ENCODE results near the gene PPP1R3D. TPM values are rescaled to one million over a fixed set of nuclear protein-coding genes. Genes with fewer than 3 reads are reported as not detected.
A peak's percentile ranks its signal among the peaks of the same experiment; 100 is the strongest.

The PPP1R3D gene
- total RNA-seq, 1 experiment from 2014 or later: 2.3 TPM

- peak; percentile 38 for DNase-seq (ENCODE audit: low read depth)
Measured at GRCh38 chr20:59948828-59949720, 9.0 kb upstream of the PPP1R3D start.

- DNase-seq (ENCODE audit: low read depth): no peak
Measured at GRCh38 chr20:59948212-59948611, 8.1 kb upstream of the PPP1R3D start.

GRCh38 chr20:59947376-59947775 is 7.3 kb upstream of the PPP1R3D start:
- DNase-seq (ENCODE audit: low read depth): no peak

- DNase-seq (ENCODE audit: low read depth): no peak
Measured at GRCh38 chr20:59945731-59946130, 5.6 kb upstream of the PPP1R3D start.

- DNase-seq (ENCODE audit: low read depth): no peak
Measured at GRCh38 chr20:59945175-59945574, 5.1 kb upstream of the PPP1R3D start.

- no peak for DNase-seq (ENCODE audit: low read depth)
Measured at GRCh38 chr20:59944726-59945125, 4.6 kb upstream of the PPP1R3D start.

GRCh38 chr20:59942245-59942644 is 2.1 kb upstream of the PPP1R3D start:
- DNase-seq (ENCODE audit: low read depth): no peak

- DNase-seq (ENCODE audit: low read depth): no peak
Measured at GRCh38 chr20:59940956-59941294, 820 bp upstream of the PPP1R3D start.

- DNase-seq (ENCODE audit: low read depth): peak; percentile 29
Measured at GRCh38 chr20:59939879-59940128, 301 bp downstream of the PPP1R3D start.

- DNase-seq (ENCODE audit: low read depth): peak; percentile 22
Measured at GRCh38 chr20:59939052-59939878, 840 bp downstream of the PPP1R3D start.

GRCh38 chr20:59938696-59939051 is 1.4 kb downstream of the PPP1R3D start:
- peak; percentile 11 for DNase-seq (ENCODE audit: low read depth)

- peak; percentile 28 for DNase-seq (ENCODE audit: low read depth)
Measured at GRCh38 chr20:59938221-59938620, 1.9 kb downstream of the PPP1R3D start.

- DNase-seq (ENCODE audit: low read depth): no peak
Measured at GRCh38 chr20:59937150-59937549, 3.0 kb downstream of the PPP1R3D start.

GRCh38 chr20:59936409-59936808 is 3.7 kb downstream of the PPP1R3D start:
- DNase-seq (ENCODE audit: low read depth): no peak

GRCh38 chr20:59935457-59936185 is 4.5 kb downstream of the PPP1R3D start:
- DNase-seq (ENCODE audit: low read depth): no peak

GRCh38 chr20:59933849-59934585 is 6.1 kb downstream of the PPP1R3D start:
- peak; percentile 76 for DNase-seq (ENCODE audit: low read depth)

GRCh38 chr20:59933296-59933848 is 6.7 kb downstream of the PPP1R3D start, which contains the start of gene SYCP2:
SYCP2 (minus strand) TSS chr20:59933637; CDS start chr20:59922413, 11,224 bp downstream.
- no peak for DNase-seq (ENCODE audit: low read depth)

- no peak for DNase-seq (ENCODE audit: low read depth)
Measured at GRCh38 chr20:59932616-59933295, 7.3 kb downstream of the PPP1R3D start.

- no peak for DNase-seq (ENCODE audit: low read depth)
Measured at GRCh38 chr20:59931511-59932312, 8.4 kb downstream of the PPP1R3D start.

GRCh38 chr20:59925899-59926298 is 14.2 kb downstream of the PPP1R3D start:
- DNase-seq (ENCODE audit: low read depth): no peak
